A549 (cell line): ENCODE results near the gene CACNA1H. TPM values are rescaled to one million over a fixed set of nuclear protein-coding genes. Genes with fewer than 3 reads are reported as not detected.

Source experiments
- ATAC-seq, 2 experiments: fragments of 200-7000 bp in 1 of 2; fragments of >200 bp in 1 of 2; cut with Nextera tagmentation in 1 of 2; cut with Tn5 transposase in 1 of 2; 3 replicates each; pipeline versions ENCODE4 v1.8.0 to v1.9.1; 2018 to 2020; ENCODE audit warnings: mild to moderate bottlenecking in 1 of 2, moderate library complexity in 1 of 2
- CTCF ChIA-PET: fragments of 300-600 bp; sonication (Branson Sonifier 250); formaldehyde crosslinking; extraction: SDS; loops from one replicate; lab custom pipeline; 2021; ENCODE audit warnings: antibody characterized with exemption, inconsistent platforms; lab: Yijun Ruan, JAX
- POLR2A ChIA-PET: fragments of 350-600 bp; formaldehyde crosslinking; extraction: SDS; loops from one replicate; lab custom pipeline; 2021; ENCODE audit warnings: antibody characterized with exemption, inconsistent platforms; lab: Yijun Ruan, JAX
- DNase-seq, 2 experiments: peaks; one replicate each; pipeline versions ENCODE4 v3.0.0 to v3.0.0-alpha.2; 2011 to 2016; ENCODE audit warnings: low read depth in 1 of 2, low spot score in 1 of 2
- FAIRE-seq: peaks from 2 replicates; lab custom pipeline; 2011; peaks lifted over from hg19 to GRCh38; lab: Jason Lieb, UNC
- H3K27ac ChIP-seq, 2 experiments: fragments of >200 bp; sonication (Bioruptor Twin); formaldehyde crosslinking; 3 replicates each; pipeline ENCODE4 v1.5.1; 2016 to 2017
- H3K4me1 ChIP-seq: fragments of >200 bp; sonication (Bioruptor Twin); formaldehyde crosslinking; 3 replicates; pipeline ENCODE4 v1.6.1; 2016
- H3K4me2 ChIP-seq: fragments of >200 bp; sonication (Bioruptor Twin); formaldehyde crosslinking; 3 replicates; pipeline ENCODE4 v1.6.1; 2016
- H3K4me3 ChIP-seq: fragments of >200 bp; sonication (Bioruptor Twin); formaldehyde crosslinking; 3 replicates; pipeline ENCODE4 v1.5.1; 2016
- H3K9me3 ChIP-seq: fragments of >200 bp; sonication (Bioruptor Twin); formaldehyde crosslinking; 3 replicates; pipeline ENCODE4 v1.6.1; 2016
- BHLHE40 ChIP-seq: IDR thresholded peaks from 2 replicates; pipeline ENCODE4 v1.6.1; 2012; ENCODE audit warnings: low read depth, low read length, inconsistent platforms
- CBX2 ChIP-seq: fragments of 200-600 bp; sonication (generic); IDR thresholded peaks from 2 replicates; pipeline ENCODE4 v1.6.1; 2016; ENCODE audit warnings: low read depth, mild to moderate bottlenecking, borderline replicate concordance
- CBX8 ChIP-seq: fragments of 200-600 bp; sonication (generic); IDR thresholded peaks from 2 replicates; pipeline ENCODE4 v1.6.1; 2016
- CHD2 ChIP-seq: fragments of 150-350 bp; IDR thresholded peaks from 2 replicates; pipeline ENCODE4 v1.6.1; 2014; ENCODE audit warnings: low read length; ENCODE audit not compliant: partially characterized antibody
- EHF ChIP-seq: fragments of 250-450 bp; sonication (Bioruptor Pico); IDR thresholded peaks from 2 replicates; pipeline ENCODE4 v1.5.0; 2020; ENCODE audit warnings: mild to moderate bottlenecking
- EP300 ChIP-seq, 2 experiments: fragments of >200 bp; sonication (Bioruptor Twin); formaldehyde crosslinking; IDR thresholded peaks; 2 replicates in 1 of 2; 3 replicates in 1 of 2; pipeline ENCODE4 v1.6.1; 2016 to 2017
- ESRRA ChIP-seq: fragments of 150-350 bp; IDR thresholded peaks from 2 replicates; pipeline ENCODE4 v1.6.1; 2014; ENCODE audit warnings: mild to moderate bottlenecking, low read length, borderline replicate concordance
- FOSL2 ChIP-seq, 2 experiments: fragments of 450-650 bp in 1 of 2; fragments of >200 bp in 1 of 2; sonication (Bioruptor Twin) in 1 of 2; formaldehyde crosslinking; IDR thresholded peaks; 2 replicates each; pipeline versions ENCODE4 v1.5.0 to v1.6.1; 2016 to 2020; ENCODE audit warnings: mild to moderate bottlenecking in 1 of 2, moderate library complexity in 1 of 2
- HEYL ChIP-seq: fragments of 250-450 bp; sonication (Bioruptor Pico); IDR thresholded peaks from 2 replicates; pipeline ENCODE4 v1.8.0; 2021; ENCODE audit warnings: mild to moderate bottlenecking, moderate library complexity
- HOXB5 ChIP-seq: fragments of 250-450 bp; sonication (Bioruptor Pico); IDR thresholded peaks from 2 replicates; pipeline ENCODE4 v1.5.0; 2020; ENCODE audit warnings: mild to moderate bottlenecking, moderate library complexity
- MAFK ChIP-seq: fragments of 450-650 bp; IDR thresholded peaks from 2 replicates; pipeline ENCODE4 v1.6.1; 2014; ENCODE audit not compliant: partially characterized antibody
- MYC ChIP-seq: IDR thresholded peaks from 2 replicates; pipeline ENCODE4 v1.6.1; 2012; ENCODE audit warnings: mild to moderate bottlenecking, inconsistent platforms, low read length, improper control_type of control experiment, borderline replicate concordance
- NFE2L2 ChIP-seq: fragments of 150-350 bp; conservative IDR thresholded peaks from 2 replicates; pipeline ENCODE4 v1.6.1; 2014; ENCODE audit warnings: low read length
- NPAS2 ChIP-seq: fragments of 250-450 bp; sonication (Bioruptor Pico); IDR thresholded peaks from 2 replicates; pipeline ENCODE4 v1.8.0; 2022; ENCODE audit warnings: mild to moderate bottlenecking, moderate library complexity, borderline replicate concordance
- POLR2AphosphoS2 ChIP-seq: conservative IDR thresholded peaks from 2 replicates; pipeline ENCODE4 v1.6.1; 2012; ENCODE audit warnings: low read length, improper control_type of control experiment, inconsistent platforms
- RCOR1 ChIP-seq: fragments of 150-350 bp; IDR thresholded peaks from 2 replicates; pipeline ENCODE4 v1.6.1; 2014; ENCODE audit warnings: antibody characterized with exemption, low read length, low read depth
- RFX5 ChIP-seq: fragments of 450-650 bp; IDR thresholded peaks from 2 replicates; pipeline ENCODE4 v1.7.1; 2014; ENCODE audit warnings: antibody characterized with exemption, mild to moderate bottlenecking, moderate library complexity
- ZC3H11A ChIP-seq: fragments of 450-650 bp; IDR thresholded peaks from 2 replicates; pipeline ENCODE4 v1.6.1; 2014; ENCODE audit warnings: antibody characterized with exemption, mild to moderate bottlenecking
- ZFP36 ChIP-seq: fragments of 450-650 bp; IDR thresholded peaks from 2 replicates; pipeline ENCODE4 v1.6.1; 2014; ENCODE audit warnings: borderline replicate concordance; ENCODE audit not compliant: partially characterized antibody
- ZNF302 ChIP-seq: fragments of 250-450 bp; sonication (Bioruptor Pico); IDR thresholded peaks from 2 replicates; pipeline ENCODE4 v1.9.0; 2021; ENCODE audit warnings: inconsistent platforms, mild to moderate bottlenecking, moderate library complexity
- WGBS: methylation state at CpG from one replicate; pipeline ENCODE4 v1.1.6; 2017; ENCODE audit errors: missing lambda C conversion rate; 5-methylcytosine and 5-hydroxymethylcytosine counted together
- polyA plus RNA-seq, 4 experiments: library from polyadenylated mRNA; depleted of rRNA in 3 of 4; stranded (reverse); fragments of >200 nt; fragmentation: RNase III in 1 of 4; extraction: RNeasy Plus Mini Kit Qiagen cat#74134 plus additional on column Dnase treatment in 1 of 4; gene quantifications; 2 replicates in 3 of 4; 3 replicates in 1 of 4; pipeline ENCODE4 v1.2.3, GENCODE V29; 2011 to 2017
- TF ChIP-seq, protein P1 (sequence below): fragments of 250-450 bp; sonication (Bioruptor Pico); IDR thresholded peaks from 2 replicates; pipeline ENCODE4 v1.5.0; 2020; ENCODE audit warnings: low read depth, mild to moderate bottlenecking, moderate library complexity
- TF ChIP-seq, protein P2 (sequence below): fragments of >200 bp; sonication (Bioruptor Twin); formaldehyde crosslinking; IDR thresholded peaks from 3 replicates; pipeline ENCODE4 v1.6.1; 2016
- TF ChIP-seq, protein P3 (sequence below): fragments of >200 bp; sonication (Bioruptor Twin); formaldehyde crosslinking; IDR thresholded peaks from 3 replicates; pipeline ENCODE4 v1.5.1; 2016
- TF ChIP-seq, protein P4 (sequence below): fragments of 250-450 bp; sonication (Bioruptor Pico); IDR thresholded peaks from 2 replicates; pipeline ENCODE4 v1.5.0; 2021; ENCODE audit warnings: mild to moderate bottlenecking, moderate library complexity, borderline replicate concordance
- TF ChIP-seq, protein P5 (sequence below): fragments of >200 bp; sonication (Bioruptor Twin); formaldehyde crosslinking; IDR thresholded peaks from 2 replicates; pipeline ENCODE4 v1.6.1; 2016

CACNA1H gene
- polyA plus RNA-seq, 2 of the 4 experiments (the other 2 are of a cell fraction) = 7.2 to 15.8 TPM

GRCh38 chr16:1165511-1165910 is 12.6 kb downstream of the CACNA1H start:
- WGBS = 81% methylated on average over 8 of the region's 12 CpGs
- CTCF ChIA-PET = interaction anchor here (1.6 to 1.8 kb wide), 2 partner anchors 29 to 62 kb away, joined by 5 read pairs; no protein-coding TSS in a partner anchor

DNA sequence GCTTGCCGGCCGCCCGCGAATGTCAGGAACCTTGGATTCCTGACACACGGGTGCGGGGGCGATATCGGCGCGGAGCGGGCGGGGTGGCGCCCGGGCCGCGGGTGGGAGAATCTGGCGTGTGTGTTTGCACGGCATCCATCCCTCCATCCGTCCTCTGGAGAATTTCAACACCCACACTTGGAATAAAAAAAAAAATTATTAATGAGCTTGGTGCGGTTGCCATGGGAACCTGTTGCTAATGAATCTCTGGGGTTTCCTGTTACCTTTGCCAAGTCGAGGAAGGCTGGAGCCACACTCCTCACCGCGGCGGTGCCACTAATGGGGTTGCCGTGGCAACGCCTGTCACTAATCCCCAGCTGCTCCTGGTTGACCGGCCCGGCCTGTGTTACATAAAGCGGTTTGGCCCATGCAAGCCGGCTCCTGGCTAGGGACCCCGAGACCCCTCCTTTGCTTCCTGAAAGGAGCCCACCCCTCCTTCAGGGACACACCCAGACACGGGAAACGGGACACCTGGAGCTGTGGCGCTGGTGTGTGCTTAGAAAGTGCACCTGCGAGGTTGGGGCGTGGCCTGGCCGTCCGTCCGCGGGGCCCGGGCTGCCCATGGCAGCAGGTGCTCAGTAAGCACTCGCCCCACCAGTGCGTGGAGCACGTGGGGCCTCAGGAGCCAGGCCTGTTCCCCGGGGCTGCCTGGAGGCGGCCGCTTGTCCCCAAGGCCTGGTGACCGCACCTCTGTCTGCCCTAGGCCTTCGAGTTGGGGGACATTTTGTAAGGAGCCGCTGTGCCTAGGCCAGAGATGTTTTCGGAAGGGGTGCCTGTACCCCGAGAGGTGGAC is 14.6 kb downstream of the CACNA1H start:
- FAIRE-seq (no peak), DNase-seq (no peak), ATAC-seq (no peak)
- no peak overlapping the region for H3K4me3 ChIP-seq
- ChIA-PET POLR2A (no interaction called here), CTCF (interaction anchor here (0.7 to 1.8 kb wide), 6 partner anchors 10 to 1245 kb away, joined by 3 to 5 read pairs (median 3); no protein-coding TSS in a partner anchor)
- peaks cover 14% of the 10 kb centered on the region for H3K4me1 ChIP-seq
- TF ChIP-seq NFE2L2 (no peak), CBX8 (no peak), RCOR1 (no peak), ZNF302 (CRISPR knock-in tag) (no peak), HOXB5 (CRISPR knock-in tag) (no peak), FOSL2 (IDR thresholded peaks at IDR 0.05) (no peak), FOSL2 (CRISPR knock-in tag; IDR thresholded peaks at IDR 0.05) (no peak)
- TF ChIP-seq, protein P1, sequence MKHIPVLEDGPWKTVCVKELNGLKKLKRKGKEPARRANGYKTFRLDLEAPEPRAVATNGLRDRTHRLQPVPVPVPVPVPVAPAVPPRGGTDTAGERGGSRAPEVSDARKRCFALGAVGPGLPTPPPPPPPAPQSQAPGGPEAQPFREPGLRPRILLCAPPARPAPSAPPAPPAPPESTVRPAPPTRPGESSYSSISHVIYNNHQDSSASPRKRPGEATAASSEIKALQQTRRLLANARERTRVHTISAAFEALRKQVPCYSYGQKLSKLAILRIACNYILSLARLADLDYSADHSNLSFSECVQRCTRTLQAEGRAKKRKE (CRISPR knock-in tag) = no peak
- TF ChIP-seq, protein P2, sequence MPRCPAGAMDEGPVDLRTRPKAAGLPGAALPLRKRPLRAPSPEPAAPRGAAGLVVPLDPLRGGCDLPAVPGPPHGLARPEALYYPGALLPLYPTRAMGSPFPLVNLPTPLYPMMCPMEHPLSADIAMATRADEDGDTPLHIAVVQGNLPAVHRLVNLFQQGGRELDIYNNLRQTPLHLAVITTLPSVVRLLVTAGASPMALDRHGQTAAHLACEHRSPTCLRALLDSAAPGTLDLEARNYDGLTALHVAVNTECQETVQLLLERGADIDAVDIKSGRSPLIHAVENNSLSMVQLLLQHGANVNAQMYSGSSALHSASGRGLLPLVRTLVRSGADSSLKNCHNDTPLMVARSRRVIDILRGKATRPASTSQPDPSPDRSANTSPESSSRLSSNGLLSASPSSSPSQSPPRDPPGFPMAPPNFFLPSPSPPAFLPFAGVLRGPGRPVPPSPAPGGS = no peak
- TF ChIP-seq, protein P3, sequence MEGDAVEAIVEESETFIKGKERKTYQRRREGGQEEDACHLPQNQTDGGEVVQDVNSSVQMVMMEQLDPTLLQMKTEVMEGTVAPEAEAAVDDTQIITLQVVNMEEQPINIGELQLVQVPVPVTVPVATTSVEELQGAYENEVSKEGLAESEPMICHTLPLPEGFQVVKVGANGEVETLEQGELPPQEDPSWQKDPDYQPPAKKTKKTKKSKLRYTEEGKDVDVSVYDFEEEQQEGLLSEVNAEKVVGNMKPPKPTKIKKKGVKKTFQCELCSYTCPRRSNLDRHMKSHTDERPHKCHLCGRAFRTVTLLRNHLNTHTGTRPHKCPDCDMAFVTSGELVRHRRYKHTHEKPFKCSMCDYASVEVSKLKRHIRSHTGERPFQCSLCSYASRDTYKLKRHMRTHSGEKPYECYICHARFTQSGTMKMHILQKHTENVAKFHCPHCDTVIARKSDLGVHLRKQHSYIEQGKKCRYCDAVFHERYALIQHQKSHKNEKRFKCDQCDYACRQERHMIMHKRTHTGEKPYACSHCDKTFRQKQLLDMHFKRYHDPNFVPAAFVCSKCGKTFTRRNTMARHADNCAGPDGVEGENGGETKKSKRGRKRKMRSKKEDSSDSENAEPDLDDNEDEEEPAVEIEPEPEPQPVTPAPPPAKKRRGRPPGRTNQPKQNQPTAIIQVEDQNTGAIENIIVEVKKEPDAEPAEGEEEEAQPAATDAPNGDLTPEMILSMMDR = no peak
- no peak overlapping the region for H3K27ac ChIP-seq
- WGBS = 93% methylated on average over 33 of the region's 52 CpGs
- H3K4me2 ChIP-seq = no peak overlapping the region
- H3K9me3 ChIP-seq = no peaks in the 10 kb centered on the region

More at GRCh38 chr16:1165511-1165910, 12.6 kb downstream of the CACNA1H start:
- Histone ChIP-seq H3K4me3 (no peak overlapping the region), H3K9me3 (no peaks in the 10 kb centered on the region), H3K4me1 (peaks cover 14% of the 10 kb centered on the region), H3K27ac (no peak overlapping the region)
- POLR2A ChIA-PET = no interaction called here
- no peak for DNase-seq
- no peak for TF ChIP-seq RFX5
- no peak for TF ChIP-seq ZFP36
- TF ChIP-seq HEYL = no peak
- no peak for TF ChIP-seq MYC
- TF ChIP-seq MAFK = no peak
- TF ChIP-seq, protein P3 = no peak
- TF ChIP-seq NPAS2 (CRISPR knock-in tag) = no peak
- no peak for TF ChIP-seq ESRRA
- TF ChIP-seq HOXB5 (CRISPR knock-in tag) = no peak
- TF ChIP-seq POLR2AphosphoS2 = no peak
- no peak for TF ChIP-seq ZC3H11A
- no peak for TF ChIP-seq EHF (CRISPR knock-in tag)
- TF ChIP-seq, protein P4, sequence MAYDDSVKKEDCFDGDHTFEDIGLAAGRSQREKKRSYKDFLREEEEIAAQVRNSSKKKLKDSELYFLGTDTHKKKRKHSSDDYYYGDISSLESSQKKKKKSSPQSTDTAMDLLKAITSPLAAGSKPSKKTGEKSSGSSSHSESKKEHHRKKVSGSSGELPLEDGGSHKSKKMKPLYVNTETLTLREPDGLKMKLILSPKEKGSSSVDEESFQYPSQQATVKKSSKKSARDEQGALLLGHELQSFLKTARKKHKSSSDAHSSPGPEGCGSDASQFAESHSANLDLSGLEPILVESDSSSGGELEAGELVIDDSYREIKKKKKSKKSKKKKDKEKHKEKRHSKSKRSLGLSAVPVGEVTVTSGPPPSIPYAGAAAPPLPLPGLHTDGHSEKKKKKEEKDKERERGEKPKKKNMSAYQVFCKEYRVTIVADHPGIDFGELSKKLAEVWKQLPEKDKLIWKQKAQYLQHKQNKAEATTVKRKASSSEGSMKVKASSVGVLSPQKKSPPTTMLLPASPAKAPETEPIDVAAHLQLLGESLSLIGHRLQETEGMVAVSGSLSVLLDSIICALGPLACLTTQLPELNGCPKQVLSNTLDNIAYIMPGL (CRISPR knock-in tag) = no peak
- TF ChIP-seq ZNF302 (CRISPR knock-in tag) = no peak
- TF ChIP-seq EP300 (IDR thresholded peaks at IDR 0.05) = no peak
- TF ChIP-seq, protein P5, sequence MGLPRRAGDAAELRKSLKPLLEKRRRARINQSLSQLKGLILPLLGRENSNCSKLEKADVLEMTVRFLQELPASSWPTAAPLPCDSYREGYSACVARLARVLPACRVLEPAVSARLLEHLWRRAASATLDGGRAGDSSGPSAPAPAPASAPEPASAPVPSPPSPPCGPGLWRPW = no peak
- TF ChIP-seq CBX2 = no peak
- no peak for TF ChIP-seq FOSL2 (IDR thresholded peaks at IDR 0.05)
- no peak for TF ChIP-seq FOSL2 (CRISPR knock-in tag; IDR thresholded peaks at IDR 0.05)
- no peak for TF ChIP-seq BHLHE40
- no peak for TF ChIP-seq CHD2
- TF ChIP-seq, all 56 proteins: peak for 0
- H3K4me2 ChIP-seq = no peak overlapping the region
- FAIRE-seq = no peak
- ATAC-seq = no peak
